Keratinocyte (primary cell): ENCODE data around the gene RSAD1.

Experiments
- EZH2 ChIP-seq: IDR thresholded peaks from one replicate; pipeline ENCODE4 v1.6.1; 2012; ENCODE audit warnings: inconsistent platforms, mild to moderate bottlenecking, low read length, moderate library complexity
- TF ChIP-seq, protein P1 (sequence below), 3 experiments: IDR thresholded peaks in 1 of 3; conservative IDR thresholded peaks in 1 of 3; optimal IDR thresholded peaks in 1 of 3; 2 replicates in 2 of 3; 3 replicates in 1 of 3; pipeline versions ENCODE3 to v1.5.1; 2011; ENCODE audit warnings: low read length in 3 of 3, mild to moderate bottlenecking in 3 of 3, moderate library complexity in 2 of 3, control low read depth in 1 of 3, inconsistent platforms in 1 of 3; ENCODE audit not compliant: insufficient read depth in 2 of 3; ENCODE audit errors: extremely low read depth in 1 of 3

DNA sequence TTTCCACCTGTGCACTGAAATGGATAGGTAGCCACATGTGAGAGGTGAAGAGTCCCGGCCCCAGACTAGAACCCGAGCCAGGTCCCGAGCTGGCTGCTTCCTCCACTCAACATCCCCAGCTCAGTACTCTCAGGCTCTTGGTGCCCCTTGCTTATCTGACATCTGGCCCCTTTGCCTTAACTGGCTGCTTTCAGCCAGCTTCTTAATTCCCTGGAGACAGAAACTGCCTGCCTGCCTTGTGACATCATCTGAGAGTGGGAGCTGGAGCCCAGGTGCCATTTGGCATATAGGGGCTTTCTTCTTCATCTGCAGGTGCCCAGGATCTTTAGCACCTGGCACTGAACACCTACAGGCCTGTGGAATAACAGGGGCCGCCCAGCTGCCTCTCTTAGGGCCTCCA, 18.9 kb upstream of the RSAD1 start:
- TF ChIP-seq, protein P1, sequence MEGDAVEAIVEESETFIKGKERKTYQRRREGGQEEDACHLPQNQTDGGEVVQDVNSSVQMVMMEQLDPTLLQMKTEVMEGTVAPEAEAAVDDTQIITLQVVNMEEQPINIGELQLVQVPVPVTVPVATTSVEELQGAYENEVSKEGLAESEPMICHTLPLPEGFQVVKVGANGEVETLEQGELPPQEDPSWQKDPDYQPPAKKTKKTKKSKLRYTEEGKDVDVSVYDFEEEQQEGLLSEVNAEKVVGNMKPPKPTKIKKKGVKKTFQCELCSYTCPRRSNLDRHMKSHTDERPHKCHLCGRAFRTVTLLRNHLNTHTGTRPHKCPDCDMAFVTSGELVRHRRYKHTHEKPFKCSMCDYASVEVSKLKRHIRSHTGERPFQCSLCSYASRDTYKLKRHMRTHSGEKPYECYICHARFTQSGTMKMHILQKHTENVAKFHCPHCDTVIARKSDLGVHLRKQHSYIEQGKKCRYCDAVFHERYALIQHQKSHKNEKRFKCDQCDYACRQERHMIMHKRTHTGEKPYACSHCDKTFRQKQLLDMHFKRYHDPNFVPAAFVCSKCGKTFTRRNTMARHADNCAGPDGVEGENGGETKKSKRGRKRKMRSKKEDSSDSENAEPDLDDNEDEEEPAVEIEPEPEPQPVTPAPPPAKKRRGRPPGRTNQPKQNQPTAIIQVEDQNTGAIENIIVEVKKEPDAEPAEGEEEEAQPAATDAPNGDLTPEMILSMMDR (optimal IDR thresholded peaks at IDR 0.05 in 1 of 3, IDR thresholded peaks at IDR 0.05 in 1 of 3, conservative IDR thresholded peaks at IDR 0.05 in 1 of 3; ENCODE audit: extremely low read depth in 1 of 3, insufficient read depth in 2 of 3, low read length in 3 of 3): no peak
- no peak for TF ChIP-seq EZH2
